GM18858 (cell line): Measurements from ENCODE around the gene CDK6.
A peak's percentile ranks its signal among the peaks of the same experiment; 100 is the strongest.

Experiments
- ATAC-seq: cut with Tn5 transposase; IDR thresholded peaks from one replicate; pipeline ENCODE4 v1.9.1; 2021; ENCODE audit not compliant: unreplicated experiment

CDK6 gene

GRCh38 chr7:92631067-92631849 lies 205.1 kb downstream of the CDK6 start:
- peak; percentile 54 for ATAC-seq

- ATAC-seq = no peak
Measured at GRCh38 chr7:92629779-92630178, 206.6 kb downstream of the CDK6 start.

GRCh38 chr7:92627956-92628355 lies 208.4 kb downstream of the CDK6 start:
- no peak for ATAC-seq

- ATAC-seq = no peak
Measured at GRCh38 chr7:92626281-92626809, 210.0 kb downstream of the CDK6 start.

GRCh38 chr7:92625617-92626016 lies 210.8 kb downstream of the CDK6 start:
- ATAC-seq = no peak

- ATAC-seq = no peak
Measured at GRCh38 chr7:92624298-92624996, 211.9 kb downstream of the CDK6 start.

GRCh38 chr7:92623544-92623943 lies 212.8 kb downstream of the CDK6 start:
- no peak for ATAC-seq

GRCh38 chr7:92622685-92623084 lies 213.7 kb downstream of the CDK6 start:
- no peak for ATAC-seq

GRCh38 chr7:92622030-92622429 lies 214.3 kb downstream of the CDK6 start:
- peak; percentile 43 for ATAC-seq

- ATAC-seq = peak; percentile 33
Measured at GRCh38 chr7:92621561-92622023, 214.8 kb downstream of the CDK6 start.

- ATAC-seq = peak; percentile 63
Measured at GRCh38 chr7:92621026-92621540, 215.3 kb downstream of the CDK6 start.

GRCh38 chr7:92615861-92616260 lies 220.5 kb downstream of the CDK6 start:
- ATAC-seq = no peak

- no peak for ATAC-seq
Measured at GRCh38 chr7:92614660-92615174, 221.7 kb downstream of the CDK6 start.

- no peak for ATAC-seq
Measured at GRCh38 chr7:92613720-92614119, 222.7 kb downstream of the CDK6 start.

GRCh38 chr7:92613214-92613613 lies 223.2 kb downstream of the CDK6 start:
- no peak for ATAC-seq

GRCh38 chr7:92612501-92612900 lies 223.9 kb downstream of the CDK6 start:
- no peak for ATAC-seq

- ATAC-seq = no peak
Measured at GRCh38 chr7:92611735-92612134, 224.6 kb downstream of the CDK6 start.

GRCh38 chr7:92609921-92610518 lies 226.4 kb downstream of the CDK6 start:
- no peak for ATAC-seq

GRCh38 chr7:92608380-92609322 lies 227.7 kb downstream of the CDK6 start:
- ATAC-seq = no peak

- no peak for ATAC-seq
Measured at GRCh38 chr7:92606985-92607384, 229.4 kb downstream of the CDK6 start.
